GM19467 (cell line): Measurements from ENCODE around the gene SKI.

Experiments used
- ATAC-seq: cut with Tn5 transposase; IDR thresholded peaks from one replicate; pipeline ENCODE4 v1.9.1; 2021; ENCODE audit warnings: mild to moderate bottlenecking, moderate library complexity; ENCODE audit not compliant: unreplicated experiment

SKI gene

DNA sequence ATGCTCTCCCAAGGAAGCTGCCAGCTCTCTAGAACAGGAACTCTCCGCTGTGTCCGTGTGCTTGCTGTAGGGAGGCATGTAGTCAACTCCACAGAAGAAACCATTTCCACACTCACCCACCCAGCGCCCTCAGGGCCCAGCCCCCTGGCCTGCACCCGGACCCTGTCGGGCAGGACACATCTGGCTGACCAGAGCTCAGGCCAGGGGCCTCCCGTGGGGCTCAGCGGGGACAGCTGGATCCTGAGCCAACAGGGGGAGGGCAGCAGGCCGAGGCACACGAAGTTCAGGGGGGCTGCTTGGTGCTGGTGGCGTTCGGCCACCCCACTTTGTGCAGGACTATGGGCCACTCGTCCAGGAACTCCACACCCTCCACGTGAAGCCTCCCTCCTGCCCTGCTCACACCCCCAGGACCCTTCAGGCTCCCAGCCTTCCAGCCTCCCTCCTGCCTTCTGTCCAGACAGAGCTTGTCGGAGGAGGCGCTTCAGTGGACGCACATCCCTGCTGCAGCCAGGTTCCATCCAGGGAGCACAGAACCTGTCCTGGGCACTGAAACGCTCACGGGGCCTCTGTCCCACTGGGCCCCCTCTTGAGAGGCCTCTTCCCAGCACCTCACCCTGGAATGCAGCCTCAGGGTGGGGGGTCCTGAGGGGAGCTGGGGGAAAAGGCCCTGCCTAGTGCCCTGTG is 18.6 kb upstream of the SKI start:
- ATAC-seq = no peak

DNA sequence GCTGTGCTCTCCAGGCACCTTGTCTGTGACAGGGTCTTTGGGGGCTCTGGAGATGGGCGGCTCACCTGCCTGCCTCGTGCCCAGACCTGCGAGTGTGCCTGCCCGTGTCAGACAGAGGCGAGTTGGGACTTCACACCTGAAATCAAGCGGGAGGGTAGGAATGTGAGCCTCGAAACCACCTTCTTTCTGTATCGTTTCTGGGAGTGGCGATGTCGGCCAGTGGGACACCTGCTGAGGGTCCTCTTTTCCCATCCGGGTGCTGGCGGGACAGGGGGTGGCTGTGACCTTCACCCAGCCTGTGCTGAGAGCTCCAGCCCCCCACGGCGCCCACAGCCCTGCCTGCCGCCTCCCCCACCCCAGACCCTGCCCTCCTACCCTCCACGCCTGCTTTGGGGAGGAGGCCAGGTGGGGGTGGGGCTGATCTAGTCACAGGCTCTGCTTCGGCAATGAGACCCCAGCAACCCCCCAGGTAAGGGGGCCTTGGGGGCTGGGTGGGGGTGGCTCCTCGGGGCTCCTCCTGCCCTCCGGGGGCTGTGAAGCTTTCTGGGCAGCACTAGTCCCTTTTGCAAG is 17.9 kb upstream of the SKI start:
- ATAC-seq = no peak

DNA sequence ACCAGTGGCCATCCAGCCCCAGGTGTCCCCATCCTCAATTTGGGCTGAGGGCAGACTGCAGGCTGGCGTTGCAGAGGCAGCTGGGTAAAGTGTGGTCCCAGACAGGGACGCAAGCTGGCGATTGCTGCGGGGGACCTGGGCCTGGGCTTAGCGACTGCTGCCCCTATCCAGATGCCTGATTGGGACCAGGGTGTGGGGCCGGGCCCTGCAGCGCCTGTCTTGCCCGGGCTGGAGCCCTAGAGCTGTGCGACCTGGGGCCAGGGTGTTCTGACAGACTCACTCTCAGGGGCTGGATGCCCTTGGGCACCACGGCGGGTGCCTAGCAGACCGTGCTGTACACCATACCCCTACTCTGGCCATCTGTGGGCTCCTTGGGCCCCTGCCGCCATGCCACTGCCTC is 17.3 kb upstream of the SKI start:
- no peak for ATAC-seq

DNA sequence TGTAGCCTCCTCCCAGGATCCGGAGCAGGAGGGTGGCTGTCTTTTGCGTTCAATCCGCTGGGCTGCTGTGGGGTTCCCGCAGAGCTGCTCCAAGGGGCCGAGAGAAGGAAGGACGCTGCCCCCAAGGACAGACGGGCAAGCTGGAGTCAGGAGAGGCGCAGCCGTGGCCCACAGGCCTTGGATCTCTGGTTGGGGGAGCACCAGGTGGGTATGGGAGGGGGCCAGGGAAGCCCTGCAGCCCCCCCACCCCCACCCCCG is 15.9 kb upstream of the SKI start:
- ATAC-seq = no peak

DNA sequence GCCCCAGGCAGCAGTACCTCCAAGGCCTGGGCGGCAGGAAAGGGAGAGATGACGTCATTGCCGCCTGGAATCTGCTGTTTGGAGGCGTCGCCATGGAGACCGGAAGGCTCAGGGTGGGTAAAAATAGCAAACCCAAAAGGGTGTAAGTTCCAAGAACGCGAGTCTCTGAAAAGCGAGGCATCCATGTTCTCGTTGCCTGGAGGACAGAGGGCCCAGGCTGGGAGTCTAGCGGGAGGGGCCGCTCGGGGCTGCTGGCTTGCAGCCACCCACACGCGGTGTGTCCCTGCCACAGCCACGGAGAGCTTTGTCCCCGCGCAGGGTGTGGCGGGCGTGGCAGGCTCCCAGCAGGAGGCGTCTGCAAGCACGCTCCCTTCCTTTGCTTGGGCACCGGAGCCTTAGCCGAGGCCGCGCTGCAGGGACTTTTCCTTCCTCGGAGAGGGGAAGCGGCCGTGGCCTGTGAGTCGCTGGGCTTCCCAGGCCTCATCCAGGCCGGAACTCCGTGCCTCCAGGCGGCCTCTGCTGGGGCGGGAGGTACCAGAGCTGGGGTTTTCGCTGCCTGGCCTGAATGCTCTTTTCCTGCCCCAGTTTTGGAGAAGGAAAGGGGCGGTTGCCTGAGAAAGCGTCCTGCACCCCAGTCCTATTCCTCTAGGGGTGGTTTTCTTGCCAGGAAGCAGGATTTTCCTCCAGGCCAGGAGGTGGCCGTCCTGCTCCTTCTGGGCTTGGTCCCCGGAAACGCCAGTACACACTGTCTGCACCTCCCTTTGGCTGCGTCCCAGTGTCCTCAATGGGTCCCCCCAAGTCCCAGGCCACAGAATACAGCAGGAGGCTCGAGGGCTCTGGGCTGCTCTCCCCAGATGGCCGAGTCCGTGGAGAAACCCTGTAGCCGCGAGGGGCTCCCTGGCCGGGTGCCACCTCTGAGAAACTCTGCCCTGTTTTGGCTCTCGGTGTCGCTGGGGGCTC is 15.3 kb upstream of the SKI start:
- ATAC-seq = no peak

DNA sequence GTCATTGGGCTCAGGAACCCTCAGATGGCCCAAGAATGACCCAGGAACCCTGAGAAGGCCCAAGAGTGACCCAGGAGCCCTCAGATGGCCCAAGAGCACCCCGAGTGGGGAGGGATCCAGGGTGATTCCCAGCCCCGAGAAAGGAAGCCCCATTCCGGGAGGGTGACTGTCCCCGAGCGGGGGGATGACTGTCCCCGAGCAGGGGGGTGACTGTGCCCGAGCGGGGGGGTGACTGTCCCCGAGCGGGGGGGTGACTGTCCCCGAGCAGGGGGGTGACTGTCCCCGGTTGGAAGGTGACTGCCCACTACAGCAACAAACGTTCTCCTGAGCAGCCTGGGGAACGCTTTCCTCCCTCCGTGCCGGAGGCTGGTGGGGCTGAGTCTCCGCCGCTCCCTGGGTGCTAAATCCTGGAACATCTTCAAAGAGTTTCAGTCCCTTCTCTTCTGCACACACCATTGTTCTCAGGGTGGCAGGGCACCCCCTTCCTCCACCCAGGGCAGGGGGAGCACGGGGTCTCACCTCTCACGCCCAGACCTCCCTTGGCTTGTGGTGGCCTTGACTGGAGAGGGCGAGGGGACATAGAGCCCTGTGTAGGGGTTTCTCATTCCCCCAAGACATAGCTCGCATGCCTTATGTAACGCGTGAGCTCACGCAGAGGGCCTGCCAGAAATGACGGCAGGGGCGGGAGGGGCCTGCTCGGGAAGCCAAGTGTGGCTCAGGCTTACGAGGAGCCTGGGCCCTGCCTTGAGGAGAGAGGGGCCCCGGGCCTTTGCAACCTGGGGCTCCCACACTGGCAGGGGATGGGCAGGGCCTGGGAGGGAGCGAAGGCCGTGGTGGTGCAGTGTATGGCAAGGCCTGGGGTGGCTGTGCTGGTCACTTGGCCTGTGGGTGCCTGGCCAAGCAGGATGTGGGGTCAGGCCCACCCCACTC is 14.3 kb upstream of the SKI start:
- ATAC-seq = no peak

- no peak for ATAC-seq
These were observed 13.4 kb upstream of the SKI start for GRCh38 chr1:2214541-2215241.

- no peak for ATAC-seq
These were observed 12.8 kb upstream of the SKI start for GRCh38 chr1:2215329-2215728.

GRCh38 chr1:2215909-2216766 is 12.0 kb upstream of the SKI start:
- no peak for ATAC-seq

DNA sequence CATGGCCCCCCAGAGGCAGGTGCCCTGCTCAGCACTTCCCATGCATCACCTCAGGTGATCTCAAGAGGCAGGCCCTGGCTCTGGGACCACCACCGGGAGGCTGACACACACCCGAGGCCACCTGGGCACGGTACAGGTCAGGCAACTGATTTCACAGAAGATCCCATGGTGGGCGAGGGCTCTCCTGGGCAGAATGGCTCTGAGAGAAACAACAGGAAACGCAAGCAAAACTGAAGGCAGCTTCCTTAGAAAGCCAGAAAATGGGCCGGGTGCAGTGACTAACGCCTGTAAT is 11.4 kb upstream of the SKI start:
- ATAC-seq = no peak

DNA sequence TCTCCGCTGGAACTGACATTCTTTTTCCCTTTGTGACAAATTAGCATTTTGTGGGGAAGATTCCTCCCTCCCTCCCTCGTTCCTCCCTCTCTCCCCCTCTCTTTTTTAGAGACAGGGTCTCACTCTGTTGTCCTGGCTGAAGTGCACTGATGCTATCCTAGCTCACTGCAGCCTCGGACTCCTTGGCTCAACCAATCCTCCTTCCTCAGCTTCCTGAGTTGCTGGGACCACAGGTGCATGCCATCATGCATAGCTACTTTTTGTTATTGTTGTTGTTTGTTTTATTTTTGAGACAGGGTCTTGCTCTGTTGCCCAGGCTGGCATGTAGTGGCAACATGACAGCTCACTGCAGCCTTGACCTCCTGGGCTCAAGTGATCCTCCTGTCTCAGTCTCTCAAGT is 6.8 kb upstream of the SKI start:
- no peak for ATAC-seq

GRCh38 chr1:2224170-2224584 is 3.9 kb upstream of the SKI start:
- no peak for ATAC-seq

GRCh38 chr1:2224631-2225428 is 3.3 kb upstream of the SKI start:
- no peak for ATAC-seq

- no peak for ATAC-seq
These were observed 1.4 kb upstream of the SKI start for GRCh38 chr1:2226525-2227345.

GRCh38 chr1:2227346-2228156 is 568 bp upstream of the SKI start:
- peak; percentile 85 for ATAC-seq

DNA sequence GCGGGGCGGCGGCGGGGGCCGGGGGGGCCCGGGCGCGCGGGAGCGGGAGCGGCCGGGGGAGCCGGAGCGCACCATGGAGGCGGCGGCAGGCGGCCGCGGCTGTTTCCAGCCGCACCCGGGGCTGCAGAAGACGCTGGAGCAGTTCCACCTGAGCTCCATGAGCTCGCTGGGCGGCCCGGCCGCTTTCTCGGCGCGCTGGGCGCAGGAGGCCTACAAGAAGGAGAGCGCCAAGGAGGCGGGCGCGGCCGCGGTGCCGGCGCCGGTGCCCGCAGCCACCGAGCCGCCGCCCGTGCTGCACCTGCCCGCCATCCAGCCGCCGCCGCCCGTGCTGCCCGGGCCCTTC is 546 bp downstream of the SKI start:
- ATAC-seq = no peak
